Natural killer cell (primary cell): ENCODE results near the gene STEAP1B. TPM values are rescaled to one million over a fixed set of nuclear protein-coding genes. Genes with fewer than 3 reads are reported as not detected.

Experiments used
- ATAC-seq, 3 donors: fragments of 150-1000 bp in 2 of 3; fragments of 200-7000 bp in 1 of 3; cut with Tn5 transposase; 1 replicate in 1 of 3; 2 replicates in 2 of 3; pipeline ENCODE4 v1.10.0; 2021; ENCODE audit warnings: mild to moderate bottlenecking in 2 of 3, moderate library complexity in 2 of 3
- DNase-seq, 2 donors: peaks; one replicate each; pipeline versions ENCODE4 v3.0.0 to v3.0.0-alpha.2; 2013 to 2021; ENCODE audit warnings: mixed read lengths in 1 of 2
- H3K27ac ChIP-seq: one replicate; pipeline ENCODE4 v1.5.1; 2013; ENCODE audit warnings: mild to moderate bottlenecking, low read length
- H3K27me3 ChIP-seq: one replicate; pipeline ENCODE4 v1.6.1; 2013; ENCODE audit warnings: low read length; ENCODE audit not compliant: control insufficient read depth, insufficient read depth
- H3K36me3 ChIP-seq: one replicate; pipeline ENCODE4 v1.6.1; 2013; ENCODE audit warnings: low read length; ENCODE audit not compliant: control insufficient read depth, insufficient read depth
- H3K4me1 ChIP-seq: one replicate; pipeline ENCODE4 v1.6.1; 2013; ENCODE audit warnings: low read length; ENCODE audit not compliant: control insufficient read depth, insufficient read depth
- H3K4me3 ChIP-seq: one replicate; pipeline ENCODE4 v1.5.1; 2013; ENCODE audit warnings: low read length
- H3K9me3 ChIP-seq: one replicate; pipeline ENCODE4 v1.6.1; 2013; ENCODE audit warnings: low read length; ENCODE audit not compliant: control insufficient read depth, insufficient read depth
- H3K27ac Mint-ChIP-seq, 2 donors: one replicate each; pipeline ENCODE4 v1.8.0; 2022; ENCODE audit warnings: mild to moderate bottlenecking in 2 of 2, mixed read lengths in 2 of 2, moderate library complexity in 1 of 2
- H3K27me3 Mint-ChIP-seq, 2 donors: one replicate each; pipeline ENCODE4 v1.8.0; 2022; ENCODE audit warnings: low read depth in 2 of 2, mixed read lengths in 2 of 2
- H3K36me3 Mint-ChIP-seq: one replicate; pipeline ENCODE4 v1.8.0; 2022; ENCODE audit warnings: mixed read lengths
- H3K4me1 Mint-ChIP-seq, 2 donors: one replicate each; pipeline ENCODE4 v1.8.0; 2022; ENCODE audit warnings: mixed read lengths in 2 of 2
- H3K4me3 Mint-ChIP-seq: one replicate; pipeline ENCODE4 v1.8.0; 2022; ENCODE audit warnings: mild to moderate bottlenecking, moderate library complexity, mixed read lengths
- H3K9me3 Mint-ChIP-seq, 2 donors: one replicate each; pipeline ENCODE4 v1.8.0; 2022; ENCODE audit warnings: mixed read lengths in 2 of 2
- CTCF ChIP-seq: fragments of 200-600 bp; IDR thresholded peaks from one replicate; pipeline ENCODE4 v1.8.0; 2022; ENCODE audit warnings: antibody characterized with exemption
- WGBS: methylation state at CpG from one replicate; pipeline ENCODE4 v1.1.7; 2013; ENCODE audit warnings: missing lambda C conversion rate; ENCODE audit not compliant: insufficient coverage; 5-methylcytosine and 5-hydroxymethylcytosine counted together
- intact Hi-C: fragments of 100-400 bp; cut with micrococcal nuclease; formaldehyde crosslinking; loops from one replicate; pipeline ENCODE4 v1.14.2; 2022
- total RNA-seq, 4 donors: library from RNA; stranded (reverse); fragments of 120-200 nt in 1 of 4; gene quantifications; one replicate each; pipeline versions ENCODE4 v1.2.3 to v1.2.4, GENCODE V29; 2013 to 2022

Gene STEAP1B
- total RNA-seq, 3 donors from 2014 or later (not counting 1 experiment from before 2014, with no cell fraction given) = 0.31 TPM; not detected in 2

GRCh38 chr7:22447008-22447407 is 53.0 kb downstream of the STEAP1B start:
- Mint-ChIP-seq H3K4me1 (peaks cover 0 to 3% of the 10 kb centered on the region in 2 donors), H3K36me3 (no peaks in the 10 kb centered on the region), H3K4me3 (no peak overlapping the region), H3K27me3 (peaks cover 6 to 33% of the 10 kb centered on the region in 2 donors), H3K9me3 (no peaks in the 10 kb centered on the region), H3K27ac (no peak overlapping the region)
- peaks cover 11% of the 10 kb centered on the region for H3K4me1 ChIP-seq
- no peak overlapping the region for H3K27ac ChIP-seq
- H3K4me3 ChIP-seq = no peak overlapping the region
- no peak for TF ChIP-seq CTCF
- H3K9me3 ChIP-seq = no peaks in the 10 kb centered on the region
- H3K27me3 ChIP-seq = peaks cover under 1% of the 10 kb centered on the region
- intact Hi-C loops = no loop called here
- H3K36me3 ChIP-seq = no peaks in the 10 kb centered on the region
- ATAC-seq (no peak), DNase-seq (no peak)

DNA sequence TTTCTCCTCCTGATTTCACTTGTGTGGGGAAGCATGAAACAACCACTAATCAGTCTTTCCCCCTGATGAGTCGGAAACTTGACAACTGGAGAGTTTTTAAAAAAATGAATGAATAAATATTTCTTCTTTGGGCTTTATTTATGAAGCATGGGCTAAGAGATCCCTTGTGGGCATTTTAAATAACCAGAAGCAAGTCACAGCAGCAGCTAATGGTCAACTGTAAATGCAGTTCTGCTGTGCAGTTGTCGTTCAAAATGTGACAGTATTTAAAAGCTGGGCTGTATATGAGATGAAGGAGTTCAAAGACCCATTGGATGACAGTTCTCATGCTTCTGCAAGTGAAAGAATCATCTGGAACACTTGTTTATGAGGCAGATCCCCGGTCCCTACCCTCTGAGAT is 54.1 kb downstream of the STEAP1B start:
- no peaks in the 10 kb centered on the region for H3K4me1 Mint-ChIP-seq
- H3K4me1 ChIP-seq = peaks cover 10% of the 10 kb centered on the region

GRCh38 chr7:22445140-22445743 is 54.7 kb downstream of the STEAP1B start:
- H3K4me1 ChIP-seq = peaks cover 10% of the 10 kb centered on the region
- no peak for DNase-seq
- intact Hi-C loops = no loop called here

More for the DNA sequence above, 54.1 kb downstream of the STEAP1B start:
- Mint-ChIP-seq H3K27me3 (peaks cover 2 to 24% of the 10 kb centered on the region in 2 donors), H3K27ac (no peak overlapping the region), H3K4me3 (no peak overlapping the region), H3K9me3 (no peaks in the 10 kb centered on the region), H3K36me3 (no peaks in the 10 kb centered on the region)
- 67% methylated on average over 3 of the region's 3 CpGs for WGBS
- intact Hi-C loops = no loop called here
- no peaks in the 10 kb centered on the region for H3K9me3 ChIP-seq
- H3K27me3 ChIP-seq = no peaks in the 10 kb centered on the region
- H3K27ac ChIP-seq = no peak overlapping the region
- no peak overlapping the region for H3K4me3 ChIP-seq
- DNase-seq = no peak
- no peaks in the 10 kb centered on the region for H3K36me3 ChIP-seq
- no peak for TF ChIP-seq CTCF
- no peak for ATAC-seq

More at GRCh38 chr7:22445140-22445743, 54.7 kb downstream of the STEAP1B start:
- no peak overlapping the region for H3K4me3 ChIP-seq
- peak overlapping the region; percentile 40 for H3K27ac ChIP-seq
- WGBS = 17% methylated on average over 14 of the region's 14 CpGs
- no peaks in the 10 kb centered on the region for H3K36me3 ChIP-seq
- no peaks in the 10 kb centered on the region for H3K9me3 Mint-ChIP-seq
- TF ChIP-seq CTCF = no peak
- ATAC-seq = no peak
- H3K27me3 ChIP-seq = no peaks in the 10 kb centered on the region
- H3K36me3 Mint-ChIP-seq = no peaks in the 10 kb centered on the region
- no peak overlapping the region for H3K4me3 Mint-ChIP-seq
- H3K27ac Mint-ChIP-seq = no peak overlapping the region
- H3K4me1 Mint-ChIP-seq = no peaks in the 10 kb centered on the region
- peaks cover 2 to 19% of the 10 kb centered on the region in 2 donors for H3K27me3 Mint-ChIP-seq
- no peaks in the 10 kb centered on the region for H3K9me3 ChIP-seq
